HCT116 (cell line): ENCODE results near the gene METTL27. TPM values are rescaled to one million over a fixed set of nuclear protein-coding genes. Genes with fewer than 3 reads are reported as not detected.

Source experiments
- ATAC-seq: fragments of 200-7000 bp; cut with Tn5 transposase; 2 replicates; pipeline ENCODE4 v1.9.1; 2020; ENCODE audit warnings: mild to moderate bottlenecking, moderate library complexity
- BruUV-seq: library from RNA; stranded (reverse); fragments of 400-500 nt; replicated peaks from 2 replicates; lab custom pipeline; 2021; lab: Mats Ljungman, UMichigan
- CTCF ChIA-PET: fragments of 300-600 bp; sonication (Branson Sonifier 250); formaldehyde crosslinking; loops from one replicate; lab custom pipeline; 2021; ENCODE audit warnings: antibody characterized with exemption; lab: Charles Lee
- POLR2A ChIA-PET: fragments of 300-600, 350-600 bp; sonication (Branson Sonifier 250); formaldehyde crosslinking; loops from one replicate; lab custom pipeline; 2021; ENCODE audit warnings: antibody characterized with exemption; lab: Charles Lee
- RAD21 ChIA-PET, 2 experiments: fragments of 300-600 bp; sonication (Branson Sonifier 250); formaldehyde crosslinking; loops; one replicate each; lab custom pipeline; 2023; ENCODE audit warnings: low total read pairs in 2 of 2; ENCODE audit not compliant: uncharacterized antibody in 2 of 2, unreplicated experiment in 2 of 2, low non-redundant PET in 1 of 2; lab: Charles Lee
- DNase-seq: peaks from one replicate; pipeline ENCODE4 v3.0.0-alpha.2; 2010; ENCODE audit warnings: low read depth, low spot score
- H2AFZ ChIP-seq: fragments of 200-600 bp; shearing (Covaris generic), sonication (generic); 2 replicates; pipeline ENCODE4 v1.6.1; 2017; ENCODE audit warnings: low read depth, mixed run types, mixed read lengths, antibody characterized with exemption, low read length; ENCODE audit not compliant: poor library complexity, severe bottlenecking
- H3K27ac ChIP-seq: 2 replicates; pipeline ENCODE4 v1.5.1; 2012; ENCODE audit warnings: low read depth, low read length
- H3K27me3 ChIP-seq: fragments of 200-600 bp; sonication (generic); 2 replicates; pipeline ENCODE4 v1.6.1; 2016; ENCODE audit warnings: mixed run types, low read length, mixed read lengths; ENCODE audit not compliant: insufficient read depth
- H3K36me3 ChIP-seq, 2 experiments: fragments of 200-500 bp in 1 of 2; fragments of 200-600 bp in 1 of 2; sonication (Bioruptor generic) in 1 of 2; sonication (generic) in 1 of 2; 2 replicates each; pipeline versions ENCODE4 v1.5.1 to v1.6.1; 2014 to 2016; ENCODE audit warnings: low read length in 2 of 2, inconsistent platforms in 1 of 2, mixed read lengths in 1 of 2, mixed run types in 1 of 2; ENCODE audit not compliant: insufficient read depth in 2 of 2, control insufficient read depth in 1 of 2
- H3K4me1 ChIP-seq, 2 experiments: fragments of 200-600 bp in 1 of 2; sonication (generic) in 1 of 2; 2 replicates each; pipeline versions ENCODE4 v1.5.1 to v1.6.1; 2012 to 2017; ENCODE audit warnings: low read length in 2 of 2, inconsistent platforms in 1 of 2, mild to moderate bottlenecking in 1 of 2, mixed read lengths in 1 of 2, mixed run types in 1 of 2, moderate library complexity in 1 of 2; ENCODE audit not compliant: insufficient read depth in 2 of 2, control insufficient read depth in 1 of 2
- H3K4me2 ChIP-seq: fragments of 200-600 bp; sonication (generic); 2 replicates; pipeline ENCODE4 v1.6.1; 2017; ENCODE audit warnings: mixed run types, low read length, mixed read lengths
- H3K4me3 ChIP-seq, 2 experiments: fragments of 200-600 bp in 1 of 2; sonication (generic) in 1 of 2; replicated peaks in 1 of 2; 2 replicates each; pipeline ENCODE4 v1.5.1; 2011 to 2016; ENCODE audit warnings: low read length in 2 of 2, control low read depth in 1 of 2, low read depth in 1 of 2, mild to moderate bottlenecking in 1 of 2, mixed read lengths in 1 of 2, mixed run types in 1 of 2
- H3K79me2 ChIP-seq: fragments of 200-600 bp; sonication (generic); 2 replicates; pipeline ENCODE4 v1.6.1; 2017; ENCODE audit warnings: mild to moderate bottlenecking, mixed run types, low read length, moderate library complexity, mixed read lengths; ENCODE audit not compliant: insufficient read depth
- H3K9ac ChIP-seq: fragments of 200-600 bp; sonication (generic); 2 replicates; pipeline ENCODE4 v1.6.1; 2016; ENCODE audit warnings: low read length, mixed read lengths
- H3K9me2 ChIP-seq: fragments of 200-600 bp; sonication (generic), shearing (Covaris generic); 2 replicates; pipeline ENCODE4 v1.6.1; 2017; ENCODE audit warnings: mixed run types, mild to moderate bottlenecking, moderate library complexity; ENCODE audit not compliant: insufficient read depth
- H3K9me3 ChIP-seq, 2 experiments: fragments of 200-500 bp in 1 of 2; fragments of 200-600 bp in 1 of 2; sonication (Bioruptor generic) in 1 of 2; sonication (generic) in 1 of 2; 2 replicates each; pipeline ENCODE4 v1.6.1; 2014 to 2017; ENCODE audit warnings: low read length in 2 of 2, mixed read lengths in 2 of 2, inconsistent platforms in 1 of 2, low read depth in 1 of 2, mild to moderate bottlenecking in 1 of 2, mixed run types in 1 of 2, moderate library complexity in 1 of 2; ENCODE audit not compliant: control insufficient read depth in 1 of 2, insufficient read depth in 1 of 2
- H4K20me1 ChIP-seq: fragments of 200-600 bp; sonication (generic), shearing (Covaris generic); 2 replicates; pipeline ENCODE4 v1.6.1; 2017; ENCODE audit warnings: mixed run types, mild to moderate bottlenecking, moderate library complexity; ENCODE audit not compliant: insufficient read depth
- ATF3 ChIP-seq: IDR thresholded peaks from 2 replicates; pipeline ENCODE4 v1.6.1; 2012
- CBX3 ChIP-seq: IDR thresholded peaks from 2 replicates; pipeline ENCODE4 v1.6.1; 2012; ENCODE audit warnings: low read depth
- ELF1 ChIP-seq: IDR thresholded peaks from 2 replicates; pipeline ENCODE4 v1.6.1; 2012; ENCODE audit warnings: low read depth, borderline replicate concordance
- EZH2 ChIP-seq: fragments of 200-600 bp; sonication (generic); IDR thresholded peaks from 2 replicates; pipeline ENCODE4 v1.6.1; 2017; ENCODE audit warnings: antibody characterized with exemption, mixed run types
- EZH2phosphoT487 ChIP-seq: fragments of 200-600 bp; IDR thresholded peaks from 2 replicates; pipeline ENCODE4 v1.6.1; 2018; ENCODE audit warnings: antibody characterized with exemption, borderline replicate concordance
- FOSL1 ChIP-seq: IDR thresholded peaks from 2 replicates; pipeline ENCODE4 v1.6.1; 2012; ENCODE audit warnings: low read depth
- MAX ChIP-seq: IDR thresholded peaks from 2 replicates; pipeline ENCODE4 v1.6.1; 2012
- POLR2A ChIP-seq: IDR thresholded peaks from 2 replicates; pipeline ENCODE4 v1.7.0; 2011; ENCODE audit warnings: borderline replicate concordance; ENCODE audit not compliant: insufficient read depth, insufficient read length; ENCODE audit errors: extremely low read depth
- SIN3A ChIP-seq: IDR thresholded peaks from 2 replicates; pipeline ENCODE4 v1.6.1; 2012; ENCODE audit warnings: low read depth
- SP1 ChIP-seq: IDR thresholded peaks from 2 replicates; pipeline ENCODE4 v1.6.1; 2012; ENCODE audit warnings: low read depth
- SRF ChIP-seq: IDR thresholded peaks from 2 replicates; pipeline ENCODE4 v1.6.1; 2012; ENCODE audit warnings: low read depth
- TCF7L2 ChIP-seq: IDR thresholded peaks from 2 replicates; pipeline ENCODE4 v1.7.0; 2011; ENCODE audit warnings: borderline replicate concordance, inconsistent platforms; ENCODE audit not compliant: insufficient read depth, insufficient read length; ENCODE audit errors: extremely low read depth
- YY1 ChIP-seq: IDR thresholded peaks from 2 replicates; pipeline ENCODE4 v1.6.1; 2011; ENCODE audit warnings: low read length, low read depth, moderate library complexity, mild to moderate bottlenecking; ENCODE audit not compliant: insufficient replicate concordance; ENCODE audit errors: extremely low read depth
- ZFX ChIP-seq: fragments of 450-650 bp; IDR thresholded peaks from 2 replicates; pipeline ENCODE4 v1.6.1; 2017
- ZNF274 ChIP-seq: fragments of 200-500 bp; sonication (Bioruptor generic); IDR thresholded peaks from 2 replicates; pipeline ENCODE4 v1.6.1; 2014; ENCODE audit warnings: mild to moderate bottlenecking, low read depth, low read length, inconsistent platforms
- intact Hi-C: fragments of 100-400 bp; cut with micrococcal nuclease; formaldehyde crosslinking; loops from 2 replicates; pipeline ENCODE4 v1.10.0; 2022
- total RNA-seq: library from RNA; stranded (reverse); gene quantifications from one replicate; pipeline ENCODE4 v1.2.1, GENCODE V29; 2021; ENCODE audit not compliant: unreplicated experiment
- TF ChIP-seq, protein P1 (sequence below), 3 experiments: fragments of 200-600 bp in 1 of 3; sonication (generic) in 1 of 3; IDR thresholded peaks in 2 of 3; conservative IDR thresholded peaks in 1 of 3; 2 replicates each; pipeline ENCODE4 v1.5.1; 2012 to 2017; ENCODE audit warnings: low read depth in 2 of 3, low read length in 2 of 3, antibody characterized with exemption in 1 of 3, borderline replicate concordance in 1 of 3, control low read depth in 1 of 3, mild to moderate bottlenecking in 1 of 3, mixed read lengths in 1 of 3, mixed run types in 1 of 3, moderate library complexity in 1 of 3; ENCODE audit not compliant: insufficient read depth in 1 of 3

Gene METTL27
- total RNA-seq, 1 experiment from 2014 or later = 30.4 TPM

DNA sequence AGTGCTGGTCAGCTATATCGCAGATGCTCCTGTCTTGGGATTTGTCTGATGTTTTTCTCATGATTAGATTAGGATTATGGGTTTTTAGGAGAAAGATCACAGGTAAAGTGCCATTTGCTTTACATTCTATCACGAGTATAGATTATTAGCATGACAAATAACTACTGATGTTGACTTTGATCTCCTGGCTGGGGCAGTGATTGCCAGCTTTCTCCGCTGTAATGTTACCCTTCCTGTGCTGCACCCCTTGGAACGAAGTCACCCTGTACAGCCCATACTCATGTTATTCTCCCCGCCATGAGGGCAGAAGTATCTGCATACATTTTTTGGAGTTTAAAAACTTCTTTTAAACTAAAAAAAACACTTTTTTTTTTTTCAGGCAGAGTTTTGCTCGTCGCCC is 22.3 kb downstream of the METTL27 start:
- no peaks in the 10 kb centered on the region for H3K9me2 ChIP-seq
- no peak overlapping the region for H3K27ac ChIP-seq
- POLR2A ChIA-PET = no interaction called here
- intact Hi-C loops = no loop called here
- ATAC-seq (no peak), DNase-seq (no peak)
- BruUV-seq = no TSS peak
- RAD21 ChIA-PET = no interaction called here
- no peak overlapping the region for H3K4me2 ChIP-seq
- CTCF ChIA-PET = interaction anchor here (0.7 kb wide), 1 partner anchor 44 kb away, joined by 3 read pairs; no protein-coding TSS in a partner anchor
- no peaks in the 10 kb centered on the region for H3K79me2 ChIP-seq
- no peaks in the 10 kb centered on the region for H3K27me3 ChIP-seq
- no peaks in the 10 kb centered on the region for H4K20me1 ChIP-seq
- H3K4me1 ChIP-seq = peaks cover 51 to 71% of the 10 kb centered on the region in 2 experiments
- no peaks in the 10 kb centered on the region for H3K9me3 ChIP-seq
- H3K9ac ChIP-seq = no peak overlapping the region
- no peak overlapping the region for H2AFZ ChIP-seq
- no peak overlapping the region for H3K4me3 ChIP-seq
- H3K36me3 ChIP-seq = no peaks in the 10 kb centered on the region
- no peak for TF ChIP-seq ATF3
- no peak for TF ChIP-seq SP1
- TF ChIP-seq ZFX = no peak
- TF ChIP-seq EZH2 = no peak
- no peak for TF ChIP-seq EZH2phosphoT487
- TF ChIP-seq FOSL1 = no peak
- no peak for TF ChIP-seq YY1
- TF ChIP-seq POLR2A = no peak
- no peak for TF ChIP-seq CBX3

GRCh38 chr7:73817121-73817520 is 25.2 kb downstream of the METTL27 start:
- intact Hi-C loops = no loop called here
- RAD21 ChIA-PET = no interaction called here
- H3K9me2 ChIP-seq = no peaks in the 10 kb centered on the region
- no peaks in the 10 kb centered on the region for H3K27me3 ChIP-seq
- no peak overlapping the region for H3K9ac ChIP-seq
- POLR2A ChIA-PET = no interaction called here
- ATAC-seq (0 out of 2 replicates have a peak, but pooled peaks have one; percentile 18), DNase-seq (no peak)
- H2AFZ ChIP-seq = no peak overlapping the region
- H3K4me3 ChIP-seq = no peak overlapping the region
- H3K4me2 ChIP-seq = peak overlapping the region; percentile 50
- no peaks in the 10 kb centered on the region for H3K79me2 ChIP-seq
- peaks cover 23 to 54% of the 10 kb centered on the region in 2 experiments for H3K4me1 ChIP-seq
- no peaks in the 10 kb centered on the region for H3K36me3 ChIP-seq
- no peaks in the 10 kb centered on the region for H3K9me3 ChIP-seq
- CTCF ChIA-PET = interaction anchor here (0.6 kb wide), 1 partner anchor 12 kb away, joined by 3 read pairs; no protein-coding TSS in a partner anchor
- no peak overlapping the region for H3K27ac ChIP-seq
- BruUV-seq = no TSS peak
- H4K20me1 ChIP-seq = no peaks in the 10 kb centered on the region
- no peak for TF ChIP-seq ZNF274
- no peak for TF ChIP-seq SRF
- no peak for TF ChIP-seq SP1
- TF ChIP-seq FOSL1 = no peak
- TF ChIP-seq ATF3 = no peak
- TF ChIP-seq, protein P1, sequence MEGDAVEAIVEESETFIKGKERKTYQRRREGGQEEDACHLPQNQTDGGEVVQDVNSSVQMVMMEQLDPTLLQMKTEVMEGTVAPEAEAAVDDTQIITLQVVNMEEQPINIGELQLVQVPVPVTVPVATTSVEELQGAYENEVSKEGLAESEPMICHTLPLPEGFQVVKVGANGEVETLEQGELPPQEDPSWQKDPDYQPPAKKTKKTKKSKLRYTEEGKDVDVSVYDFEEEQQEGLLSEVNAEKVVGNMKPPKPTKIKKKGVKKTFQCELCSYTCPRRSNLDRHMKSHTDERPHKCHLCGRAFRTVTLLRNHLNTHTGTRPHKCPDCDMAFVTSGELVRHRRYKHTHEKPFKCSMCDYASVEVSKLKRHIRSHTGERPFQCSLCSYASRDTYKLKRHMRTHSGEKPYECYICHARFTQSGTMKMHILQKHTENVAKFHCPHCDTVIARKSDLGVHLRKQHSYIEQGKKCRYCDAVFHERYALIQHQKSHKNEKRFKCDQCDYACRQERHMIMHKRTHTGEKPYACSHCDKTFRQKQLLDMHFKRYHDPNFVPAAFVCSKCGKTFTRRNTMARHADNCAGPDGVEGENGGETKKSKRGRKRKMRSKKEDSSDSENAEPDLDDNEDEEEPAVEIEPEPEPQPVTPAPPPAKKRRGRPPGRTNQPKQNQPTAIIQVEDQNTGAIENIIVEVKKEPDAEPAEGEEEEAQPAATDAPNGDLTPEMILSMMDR (IDR thresholded peaks at IDR 0.05 in 2 of 3, conservative IDR thresholded peaks at IDR 0.05 in 1 of 3; ENCODE audit: borderline replicate concordance in 1 of 3, insufficient read depth in 1 of 3, low read depth in 2 of 3, low read length in 2 of 3) = no peak
- no peak for TF ChIP-seq ELF1
- TF ChIP-seq CBX3 = no peak
- no peak for TF ChIP-seq EZH2phosphoT487
- TF ChIP-seq MAX = no peak
- TF ChIP-seq YY1 = no peak
- TF ChIP-seq EZH2 = no peak
- TF ChIP-seq SIN3A = no peak
- no peak for TF ChIP-seq TCF7L2
